Esophagus muscularis mucosa (tissue), 4 donors: ENCODE measurements around the gene CENPT.

Experiments used
- EP300 ChIP-seq: sonication (generic); formaldehyde crosslinking; IDR thresholded peaks from one replicate; pipeline ENCODE4 v1.6.1; 2017; ENCODE audit warnings: antibody characterized with exemption
- POLR2A ChIP-seq: fragments of 450-650 bp; IDR thresholded peaks from one replicate; pipeline ENCODE4 v1.6.1; 2017; ENCODE audit warnings: antibody characterized with exemption, moderate library complexity, mild to moderate bottlenecking, low read depth
- POLR2AphosphoS5 ChIP-seq, 2 donors: sonication (generic); formaldehyde crosslinking; IDR thresholded peaks; one replicate each; pipeline ENCODE4 v1.6.1; 2017; ENCODE audit warnings: antibody characterized with exemption in 2 of 2
- TF ChIP-seq, protein P1 (sequence below), 3 experiments: fragments of 200-600 bp in 2 of 3; fragments of 450-650 bp in 1 of 3; sonication (generic) in 2 of 3; IDR thresholded peaks; one replicate each; pipeline ENCODE4 v1.5.1; 2017 to 2019; ENCODE audit warnings: antibody characterized with exemption in 3 of 3, mild to moderate bottlenecking in 2 of 3, moderate library complexity in 1 of 3

DNA sequence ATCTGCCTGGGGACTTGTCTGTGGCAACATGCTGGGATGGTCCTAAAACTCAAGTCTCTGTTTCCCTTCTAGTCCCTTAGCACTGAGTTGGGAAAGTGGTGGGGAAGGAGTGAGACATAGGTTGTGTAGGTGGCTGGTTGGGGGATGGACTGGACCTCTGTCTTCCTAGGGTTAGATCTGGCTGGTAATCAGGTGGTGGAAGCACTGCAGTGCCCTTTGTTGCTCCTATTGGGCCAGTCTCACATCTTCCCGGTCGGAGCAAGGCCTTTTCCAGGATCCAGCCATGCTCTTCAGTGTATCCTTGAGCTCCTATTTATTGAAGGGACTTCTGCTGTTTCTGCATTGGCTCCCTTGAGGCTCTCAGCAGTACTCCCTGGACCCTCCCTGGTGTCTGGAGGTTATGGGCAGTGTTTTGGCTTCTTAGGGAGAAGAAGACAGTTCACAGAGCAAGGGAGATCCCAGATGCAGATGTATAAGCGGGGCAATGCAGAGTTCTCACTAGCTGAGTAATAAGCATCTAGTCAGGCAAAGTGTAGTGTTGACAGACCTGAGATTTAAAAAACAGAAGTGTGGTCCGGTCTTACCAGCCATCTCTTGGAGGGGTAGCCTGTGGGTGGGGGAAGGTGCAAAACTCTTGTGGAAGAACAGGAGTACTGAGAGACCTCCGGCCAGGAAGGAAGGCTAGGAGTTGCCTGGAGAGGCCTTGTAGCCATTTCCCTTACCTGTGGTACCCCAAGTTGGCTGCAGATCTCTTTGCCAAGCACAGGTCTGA lies 2.0 kb downstream of the CENPT start:
- TF ChIP-seq, protein P1, sequence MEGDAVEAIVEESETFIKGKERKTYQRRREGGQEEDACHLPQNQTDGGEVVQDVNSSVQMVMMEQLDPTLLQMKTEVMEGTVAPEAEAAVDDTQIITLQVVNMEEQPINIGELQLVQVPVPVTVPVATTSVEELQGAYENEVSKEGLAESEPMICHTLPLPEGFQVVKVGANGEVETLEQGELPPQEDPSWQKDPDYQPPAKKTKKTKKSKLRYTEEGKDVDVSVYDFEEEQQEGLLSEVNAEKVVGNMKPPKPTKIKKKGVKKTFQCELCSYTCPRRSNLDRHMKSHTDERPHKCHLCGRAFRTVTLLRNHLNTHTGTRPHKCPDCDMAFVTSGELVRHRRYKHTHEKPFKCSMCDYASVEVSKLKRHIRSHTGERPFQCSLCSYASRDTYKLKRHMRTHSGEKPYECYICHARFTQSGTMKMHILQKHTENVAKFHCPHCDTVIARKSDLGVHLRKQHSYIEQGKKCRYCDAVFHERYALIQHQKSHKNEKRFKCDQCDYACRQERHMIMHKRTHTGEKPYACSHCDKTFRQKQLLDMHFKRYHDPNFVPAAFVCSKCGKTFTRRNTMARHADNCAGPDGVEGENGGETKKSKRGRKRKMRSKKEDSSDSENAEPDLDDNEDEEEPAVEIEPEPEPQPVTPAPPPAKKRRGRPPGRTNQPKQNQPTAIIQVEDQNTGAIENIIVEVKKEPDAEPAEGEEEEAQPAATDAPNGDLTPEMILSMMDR (IDR thresholded peaks at IDR 0.05): no peak
- TF ChIP-seq POLR2A: no peak
- no peak for TF ChIP-seq EP300
- TF ChIP-seq POLR2AphosphoS5 (IDR thresholded peaks at IDR 0.05): no peak
